HG03159 (cell line): Measurements from ENCODE around the gene MIB2.

Experiments used
- ATAC-seq: cut with Tn5 transposase; IDR thresholded peaks from one replicate; pipeline ENCODE4 v1.9.1; 2021; ENCODE audit warnings: mild to moderate bottlenecking, moderate library complexity; ENCODE audit not compliant: unreplicated experiment

Gene MIB2

DNA sequence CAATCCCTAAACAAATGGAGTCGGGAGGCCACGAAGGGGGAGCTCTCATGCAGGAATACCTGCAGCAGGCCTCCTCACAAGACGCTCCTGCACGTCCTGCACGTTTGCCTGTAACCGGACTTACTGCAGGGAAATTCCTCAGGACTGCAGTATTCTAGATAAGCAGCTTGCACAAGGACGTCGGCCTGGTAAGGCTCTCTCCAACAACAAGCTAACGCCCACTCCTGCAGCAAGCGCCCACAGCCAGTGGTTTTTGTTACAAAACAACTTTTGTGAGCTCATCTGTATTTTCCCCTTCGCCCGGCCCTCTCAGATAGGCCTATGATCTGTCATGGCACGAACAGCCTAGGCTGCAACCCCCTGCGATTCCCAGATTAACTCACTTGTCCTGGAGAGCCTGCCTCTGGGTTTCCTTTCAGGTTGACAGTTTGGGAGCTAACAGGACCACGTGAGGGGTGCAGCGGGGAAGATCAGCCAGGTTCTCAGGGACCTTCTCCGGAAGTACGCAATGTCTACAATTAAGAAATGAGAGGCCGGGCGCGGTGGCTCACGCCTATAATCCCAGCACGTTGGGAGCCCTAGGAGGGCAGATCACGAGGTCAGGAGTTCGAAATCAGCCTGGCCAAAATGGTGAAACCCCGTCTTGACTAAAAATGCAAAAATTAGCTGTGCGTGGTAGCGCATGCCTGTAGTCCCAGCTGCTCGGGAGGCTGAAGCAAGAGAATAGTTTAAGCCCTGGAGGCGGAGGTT lies 921 bp upstream of the MIB2 start:
- ATAC-seq = no peak

DNA sequence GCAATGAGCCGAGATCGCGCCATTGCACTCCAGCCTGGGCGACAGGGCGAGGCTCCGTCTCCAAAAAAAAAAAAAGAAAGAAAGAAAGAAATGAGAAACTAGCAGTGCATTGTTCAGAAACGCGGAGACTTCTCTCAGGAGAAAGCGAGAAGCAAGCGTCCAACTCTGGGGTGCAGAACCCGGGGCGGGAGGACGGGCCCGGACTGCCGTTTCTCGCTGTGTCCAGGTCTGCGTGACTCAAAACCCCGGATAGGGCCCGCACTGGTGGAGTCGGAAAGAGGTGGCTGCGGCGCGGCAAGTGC lies 395 bp upstream of the MIB2 start:
- ATAC-seq = no peak

GRCh38 chr1:1616045-1616790 lies 918 bp downstream of the MIB2 start:
- ATAC-seq = peak; percentile 29

DNA sequence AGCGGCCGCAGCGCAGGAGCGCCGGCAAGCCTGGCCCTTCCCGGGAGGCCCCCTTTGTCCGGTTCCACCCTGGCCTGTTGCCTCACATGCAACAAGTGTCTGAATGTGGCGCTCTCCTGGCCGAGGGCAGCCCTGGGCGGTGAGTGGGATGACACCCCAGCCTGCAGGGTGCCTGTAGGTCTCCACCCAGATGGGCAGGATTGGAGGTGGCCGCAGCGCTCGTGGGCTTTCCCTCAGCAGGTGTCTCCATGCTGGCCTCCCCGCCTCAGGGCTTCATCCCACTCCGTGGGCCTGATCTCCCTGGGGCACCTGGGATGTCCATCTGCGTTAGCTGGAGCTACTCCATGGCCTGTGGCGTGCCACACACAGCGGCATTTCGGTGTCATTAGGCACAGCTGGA lies 1.5 kb downstream of the MIB2 start:
- ATAC-seq = no peak

DNA sequence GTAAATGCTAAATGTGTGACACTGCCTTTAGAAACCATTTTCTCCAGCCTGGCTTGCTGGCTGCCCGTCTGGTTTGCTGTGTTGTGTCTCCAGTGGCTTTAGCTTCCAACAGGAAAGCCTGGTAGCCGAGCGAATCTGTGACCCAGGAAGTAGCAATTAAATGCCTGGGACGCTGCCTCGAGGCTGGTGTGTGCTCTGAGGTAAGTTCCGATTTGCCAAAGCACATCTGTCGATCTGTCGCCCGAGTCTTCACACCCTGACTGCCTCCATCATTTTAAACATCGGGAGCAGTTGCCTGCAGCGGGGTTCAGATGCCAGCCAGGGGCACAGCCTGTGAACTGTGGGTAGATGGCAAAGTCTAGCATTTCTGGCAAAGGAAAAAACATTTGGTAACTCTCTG lies 2.2 kb downstream of the MIB2 start:
- no peak for ATAC-seq

- ATAC-seq = no peak
These were observed 2.6 kb downstream of the MIB2 start for GRCh38 chr1:1617925-1618324.

DNA sequence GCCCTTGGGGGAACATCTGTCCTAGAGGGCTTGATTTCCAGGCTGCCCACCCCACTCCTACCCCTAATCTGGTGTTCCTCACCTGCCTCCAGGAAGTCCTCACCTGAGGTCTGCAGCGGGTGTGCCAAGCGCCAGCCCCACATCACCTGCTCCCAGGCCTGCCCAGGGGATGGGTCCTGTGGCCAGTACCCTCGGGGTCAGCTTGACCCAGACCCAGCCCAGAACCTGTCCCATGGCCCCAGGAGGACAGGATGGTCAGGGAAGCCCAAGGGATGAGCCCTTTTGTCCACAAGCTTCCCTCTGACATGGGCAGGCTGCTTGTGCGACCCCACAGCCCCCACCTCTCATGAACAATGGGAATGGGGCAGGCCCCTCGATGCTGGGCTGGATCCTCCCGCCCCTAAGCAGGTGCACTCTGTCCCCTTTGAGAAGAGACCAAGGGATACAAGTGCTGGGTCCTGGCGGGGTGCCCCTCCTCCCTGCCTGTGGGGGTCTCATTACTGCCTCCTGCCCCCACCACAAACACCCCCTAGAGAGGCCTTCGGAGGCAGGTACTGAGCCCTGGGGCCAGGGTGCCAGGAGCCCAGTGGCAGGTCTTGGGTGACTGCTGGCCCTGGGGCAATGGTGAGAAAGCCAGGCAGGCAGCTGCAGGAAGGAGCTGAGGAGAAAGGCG lies 3.2 kb downstream of the MIB2 start:
- ATAC-seq = no peak

- ATAC-seq = no peak
These were observed 4.6 kb downstream of the MIB2 start for GRCh38 chr1:1619917-1620361.

GRCh38 chr1:1620433-1621139 lies 5.3 kb downstream of the MIB2 start:
- ATAC-seq = no peak

DNA sequence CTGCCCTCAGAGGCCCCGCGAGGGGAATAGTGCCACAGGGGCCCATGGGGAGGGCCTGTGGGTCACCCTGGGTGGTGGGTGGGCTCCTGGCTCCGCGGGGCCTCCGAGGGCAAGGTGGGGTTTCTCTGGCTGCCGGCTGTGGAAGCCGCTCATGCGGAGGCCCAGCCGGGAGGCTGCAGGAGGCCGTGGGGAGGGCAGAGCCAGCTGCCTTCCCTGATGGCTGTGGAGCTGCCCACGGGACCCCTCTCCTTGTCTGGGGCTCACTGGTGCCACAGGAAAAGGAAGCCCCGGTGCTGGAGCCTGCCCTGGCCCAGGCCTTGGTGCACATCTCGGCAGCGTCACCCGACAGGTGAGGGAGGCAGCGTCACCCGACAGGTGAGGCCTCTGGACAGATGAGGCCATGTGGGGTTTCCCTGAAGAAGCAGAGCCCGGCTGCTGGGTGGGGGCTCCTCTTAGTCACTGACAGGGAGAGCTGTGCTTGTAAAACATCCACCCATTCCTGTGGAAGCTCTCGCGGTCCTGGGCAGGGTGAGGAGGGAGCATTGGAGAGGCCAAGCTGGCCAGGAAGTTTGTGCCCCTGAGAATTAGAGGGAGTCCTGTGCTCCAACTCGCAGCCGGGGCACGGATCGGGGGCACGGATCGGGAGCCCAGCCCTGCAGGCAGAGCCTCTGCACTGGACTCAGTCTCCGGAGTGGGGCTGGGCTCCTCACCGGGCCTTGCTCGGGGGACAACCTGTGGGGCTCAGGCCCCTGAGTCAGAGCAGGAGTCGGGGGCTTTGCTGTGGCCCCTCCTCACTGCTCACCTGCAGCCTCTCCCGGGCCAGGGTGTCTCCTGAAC lies 6.1 kb downstream of the MIB2 start:
- no peak for ATAC-seq

DNA sequence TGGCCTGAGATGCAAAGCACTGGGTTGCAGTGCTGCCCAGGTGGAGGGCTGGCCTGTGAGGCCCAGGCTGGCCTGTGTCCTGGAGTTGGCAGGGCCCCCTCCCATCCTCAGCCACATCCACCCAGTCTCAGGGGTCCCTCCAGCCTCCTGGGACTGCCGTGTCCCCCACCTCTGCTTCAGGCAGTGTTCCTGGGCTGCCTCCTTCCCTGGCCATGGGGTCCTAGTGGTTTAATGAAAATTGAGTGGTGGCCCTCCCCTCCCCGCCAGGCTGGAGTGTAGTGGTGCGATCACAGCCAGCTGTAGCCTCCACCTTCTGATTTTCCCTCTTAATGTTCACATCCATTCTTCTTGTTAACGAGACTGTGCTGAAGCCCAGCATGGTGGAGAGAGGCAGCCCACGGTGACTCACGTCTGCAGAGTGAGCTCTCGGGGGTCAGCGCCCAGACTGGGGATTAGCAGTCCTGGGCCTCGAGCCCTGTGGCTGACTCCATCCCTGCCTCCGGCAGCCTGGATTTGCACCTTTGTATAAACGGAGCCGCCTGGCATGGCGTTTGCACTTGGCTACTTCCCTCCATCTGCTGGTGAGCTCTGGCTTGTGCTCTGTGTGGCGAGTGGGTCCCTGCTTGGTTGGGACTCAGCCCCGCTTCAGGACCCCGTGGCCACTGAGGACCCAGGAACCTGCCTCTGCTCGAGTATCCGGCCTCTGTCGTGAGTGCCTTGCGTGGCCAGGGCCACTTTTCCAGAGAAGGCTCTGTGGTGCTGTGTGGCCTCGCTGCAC lies 6.9 kb downstream of the MIB2 start:
- ATAC-seq = no peak

DNA sequence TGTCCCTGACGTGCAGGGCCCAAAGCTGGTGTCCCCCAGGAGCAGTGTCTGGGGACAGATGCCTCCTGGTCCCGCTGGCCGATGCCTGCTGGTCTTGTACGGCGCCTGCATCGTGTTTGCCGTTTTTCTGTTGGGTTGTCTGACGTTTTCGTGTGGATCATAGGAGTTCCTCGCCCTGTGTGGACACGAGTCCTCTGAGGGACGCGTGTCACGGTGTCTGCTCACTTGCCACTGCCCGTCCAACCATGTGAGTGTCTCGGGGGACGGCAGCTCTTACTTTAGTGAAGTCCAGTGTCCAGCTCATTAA lies 7.4 kb downstream of the MIB2 start:
- no peak for ATAC-seq

DNA sequence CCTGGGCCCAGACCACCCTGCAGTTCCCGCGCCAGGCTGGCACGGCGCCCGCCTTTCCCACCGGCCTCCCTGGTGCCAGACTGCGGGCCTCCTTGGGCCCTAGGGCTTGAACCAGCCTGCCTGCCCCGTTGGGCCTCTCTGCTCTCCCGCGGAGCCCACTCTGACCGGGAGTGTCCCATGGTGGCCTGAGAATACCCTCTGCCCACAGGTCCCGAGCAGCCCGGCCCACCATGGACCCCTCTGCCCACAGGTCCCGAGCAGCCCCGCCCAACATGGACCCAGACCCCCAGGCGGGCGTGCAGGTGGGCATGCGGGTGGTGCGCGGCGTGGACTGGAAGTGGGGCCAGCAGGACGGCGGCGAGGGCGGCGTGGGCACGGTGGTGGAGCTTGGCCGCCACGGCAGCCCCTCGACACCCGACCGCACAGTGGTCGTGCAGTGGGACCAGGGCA lies 7.9 kb downstream of the MIB2 start:
- no peak for ATAC-seq

DNA sequence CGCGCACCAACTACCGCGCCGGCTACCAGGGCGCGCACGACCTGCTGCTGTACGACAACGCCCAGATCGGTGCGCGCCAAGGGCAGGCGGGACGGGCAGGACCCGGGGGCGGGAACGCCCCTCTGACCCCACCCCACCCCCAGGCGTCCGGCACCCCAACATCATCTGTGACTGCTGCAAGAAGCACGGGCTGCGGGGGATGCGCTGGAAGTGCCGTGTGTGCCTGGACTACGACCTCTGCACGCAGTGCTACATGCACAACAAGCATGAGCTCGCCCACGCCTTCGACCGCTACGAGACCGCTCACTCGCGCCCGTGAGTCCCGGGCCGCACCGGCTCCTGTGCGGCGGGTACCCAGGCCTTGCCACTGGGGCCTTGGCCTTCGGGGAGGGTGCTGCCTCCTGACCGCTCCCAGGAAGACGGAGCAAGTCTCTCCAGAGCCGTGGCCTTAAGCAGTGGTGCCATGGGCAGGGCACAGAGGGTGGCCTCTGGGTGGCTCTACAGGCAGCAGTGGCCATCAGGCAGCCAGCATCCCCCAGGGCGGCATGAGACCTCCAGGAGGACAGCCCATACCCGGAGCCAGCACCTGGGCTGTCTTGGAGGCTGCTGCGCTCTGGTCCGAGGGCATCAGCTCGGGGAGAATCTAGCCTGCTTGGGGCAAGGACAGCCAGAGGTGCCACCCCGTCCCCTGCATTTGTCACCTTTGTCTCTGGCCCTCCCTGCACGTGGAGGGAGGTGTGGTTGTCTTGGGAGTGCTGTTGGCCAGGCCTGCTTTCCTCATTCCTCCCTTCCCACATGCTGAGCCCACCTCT lies 8.5 kb downstream of the MIB2 start:
- no peak for ATAC-seq

- no peak for ATAC-seq
These were observed 9.4 kb downstream of the MIB2 start for GRCh38 chr1:1624443-1625403.

DNA sequence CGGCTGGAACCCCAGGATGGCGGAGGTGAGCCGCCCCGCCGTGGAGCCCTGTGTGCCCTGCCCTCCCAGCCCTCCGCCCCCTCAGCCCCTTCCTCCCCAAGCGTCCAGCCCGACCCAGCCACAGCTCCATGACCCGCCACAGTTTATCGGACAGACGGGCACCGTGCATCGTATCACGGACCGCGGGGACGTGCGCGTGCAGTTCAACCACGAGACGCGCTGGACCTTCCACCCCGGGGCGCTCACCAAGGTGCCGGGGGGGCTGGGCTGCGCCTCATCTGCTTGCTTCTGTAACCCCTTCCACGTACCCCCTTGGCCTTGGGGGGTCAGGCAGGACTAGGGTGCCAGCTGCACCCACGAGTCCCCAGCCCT lies 10.1 kb downstream of the MIB2 start:
- ATAC-seq = no peak

DNA sequence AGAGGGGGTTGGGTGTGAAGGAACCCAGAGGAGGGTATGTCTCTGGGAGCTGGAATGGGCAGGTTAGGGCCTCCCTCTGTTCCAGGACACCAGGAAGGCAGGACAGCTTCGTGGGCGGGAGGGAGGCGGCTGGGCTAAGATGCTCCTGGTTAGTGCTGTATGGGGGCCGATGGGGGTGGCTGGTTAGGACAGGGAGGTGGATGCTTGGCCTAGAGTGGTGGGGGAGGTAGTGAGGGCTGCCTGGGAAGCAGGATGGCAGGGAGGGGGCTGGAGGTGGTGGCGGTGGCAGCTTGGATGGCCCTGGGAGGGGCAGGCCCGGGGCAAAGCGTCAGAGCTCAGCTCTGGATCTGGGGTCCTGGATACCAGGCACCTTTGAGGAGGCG lies 10.5 kb downstream of the MIB2 start:
- no peak for ATAC-seq
